Uterus (tissue), 4 donors: ENCODE measurements around the gene SETBP1. TPM values are rescaled to one million over a fixed set of nuclear protein-coding genes. Genes with fewer than 3 reads are reported as not detected.

Experiments
- DNase-seq, 2 donors: peaks; one replicate each; pipeline ENCODE4 v3.0.0-alpha.2; 2019 to 2020
- H3K27ac ChIP-seq, 2 donors: fragments of 200-600 bp; sonication (generic); 1 replicate in 1 of 2; 2 replicates in 1 of 2; pipeline ENCODE4 v1.5.1; 2016 to 2018
- H3K27me3 ChIP-seq, 2 donors: fragments of 200-600 bp; sonication (generic); one replicate each; pipeline ENCODE4 v1.5.1; 2018 to 2019; ENCODE audit warnings: control low read depth in 1 of 2
- H3K36me3 ChIP-seq, 2 donors: fragments of 200-600 bp; sonication (generic); one replicate each; pipeline ENCODE4 v1.5.1; 2019; ENCODE audit warnings: control low read depth in 1 of 2
- H3K4me1 ChIP-seq, 2 donors: fragments of 200-600 bp; sonication (generic); one replicate each; pipeline ENCODE4 v1.5.1; 2018 to 2019; ENCODE audit warnings: control low read depth in 1 of 2
- H3K4me3 ChIP-seq, 2 donors: fragments of 200-600 bp; sonication (generic); 1 replicate in 1 of 2; 2 replicates in 1 of 2; pipeline ENCODE4 v1.5.1; 2018 to 2019; ENCODE audit warnings: mild to moderate bottlenecking in 1 of 2
- H3K9me3 ChIP-seq, 2 donors: fragments of 200-600 bp; sonication (generic); one replicate each; pipeline ENCODE4 v1.5.1; 2019; ENCODE audit warnings: control low read depth in 1 of 2
- CTCF ChIP-seq, 4 experiments: fragments of 200-600 bp in 2 of 4; fragments of 450-650 bp in 2 of 4; sonication (generic) in 2 of 4; IDR thresholded peaks; one replicate each; pipeline ENCODE4 v1.5.1; 2016 to 2019; ENCODE audit warnings: antibody characterized with exemption in 4 of 4, mild to moderate bottlenecking in 2 of 4, moderate library complexity in 1 of 4
- POLR2A ChIP-seq, 2 donors: fragments of 450-650 bp; IDR thresholded peaks; one replicate each; pipeline ENCODE4 v1.6.1; 2016; ENCODE audit warnings: antibody characterized with exemption in 2 of 2, mild to moderate bottlenecking in 1 of 2, moderate library complexity in 1 of 2
- intact Hi-C: fragments of 100-400 bp; cut with DNase I; formaldehyde crosslinking; loops from one replicate; pipeline ENCODE4 v1.15.1; 2023; ENCODE audit warnings: low total_unique reads
- total RNA-seq, 4 donors: library from RNA; depleted of rRNA in 3 of 4; stranded (reverse); fragments of >200 nt in 3 of 4; gene quantifications; one replicate each; pipeline versions ENCODE4 v1.1.0 to v1.2.4, GENCODE V29; 2014 to 2023
- donor health status: DM: yes; HTN: yes; CAD: no.

Gene SETBP1
- total RNA-seq, 4 donors from 2014 or later: 16.8 to 74.0 (median 36.9) TPM

- H3K4me1 ChIP-seq: no peaks in the 10 kb centered on the region
- H3K36me3 ChIP-seq: no peaks in the 10 kb centered on the region
- H3K27me3 ChIP-seq: no peaks in the 10 kb centered on the region
- no peaks in the 10 kb centered on the region for H3K9me3 ChIP-seq
- intact Hi-C loops: no loop called here
- no peak for DNase-seq
- H3K27ac ChIP-seq: no peak overlapping the region
- no peak overlapping the region for H3K4me3 ChIP-seq
- TF ChIP-seq POLR2A (IDR thresholded peaks at IDR 0.05) (no peak), CTCF (IDR thresholded peaks at IDR 0.05) (no peak)
Observed at GRCh38 chr18:44842588-44843412, 162.1 kb downstream of the SETBP1 start.

- DNase-seq: no peak
- Histone ChIP-seq H3K4me1 (no peaks in the 10 kb centered on the region), H3K36me3 (no peaks in the 10 kb centered on the region), H3K4me3 (no peak overlapping the region), H3K27ac (no peak overlapping the region), H3K27me3 (no peaks in the 10 kb centered on the region), H3K9me3 (no peaks in the 10 kb centered on the region)
- TF ChIP-seq CTCF (IDR thresholded peaks at IDR 0.05) (no peak), POLR2A (IDR thresholded peaks at IDR 0.05) (no peak)
- intact Hi-C loops: no loop called here
Observed at GRCh38 chr18:44844486-44844885, 163.8 kb downstream of the SETBP1 start.

- H3K27me3 ChIP-seq: no peaks in the 10 kb centered on the region
- intact Hi-C loops: no loop called here
- no peaks in the 10 kb centered on the region for H3K4me1 ChIP-seq
- H3K36me3 ChIP-seq: no peaks in the 10 kb centered on the region
- no peaks in the 10 kb centered on the region for H3K9me3 ChIP-seq
- H3K4me3 ChIP-seq: no peak overlapping the region
- no peak for DNase-seq
- TF ChIP-seq CTCF (IDR thresholded peaks at IDR 0.05) (no peak), POLR2A (IDR thresholded peaks at IDR 0.05) (no peak)
- H3K27ac ChIP-seq: no peak overlapping the region
Observed at GRCh38 chr18:44846450-44846849, 165.8 kb downstream of the SETBP1 start.

GRCh38 chr18:44848644-44849335 is 168.1 kb downstream of the SETBP1 start:
- H3K4me1 ChIP-seq: no peaks in the 10 kb centered on the region
- intact Hi-C loops: no loop called here
- no peaks in the 10 kb centered on the region for H3K27me3 ChIP-seq
- H3K9me3 ChIP-seq: no peaks in the 10 kb centered on the region
- H3K36me3 ChIP-seq: no peaks in the 10 kb centered on the region
- no peak overlapping the region for H3K4me3 ChIP-seq
- no peak overlapping the region for H3K27ac ChIP-seq
- peak in 1 of 2 donors; percentile 50 for DNase-seq
- TF ChIP-seq CTCF (IDR thresholded peaks at IDR 0.05) (no peak), POLR2A (IDR thresholded peaks at IDR 0.05) (no peak)

GRCh38 chr18:44849361-44849760 is 168.7 kb downstream of the SETBP1 start:
- Histone ChIP-seq H3K4me3 (no peak overlapping the region), H3K36me3 (no peaks in the 10 kb centered on the region), H3K9me3 (no peaks in the 10 kb centered on the region), H3K27ac (no peak overlapping the region), H3K4me1 (no peaks in the 10 kb centered on the region), H3K27me3 (no peaks in the 10 kb centered on the region)
- DNase-seq: no peak
- intact Hi-C loops: no loop called here
- TF ChIP-seq CTCF (IDR thresholded peaks at IDR 0.05) (no peak), POLR2A (IDR thresholded peaks at IDR 0.05) (no peak)
